Esophagus muscularis mucosa (tissue), 4 donors: Measurements from ENCODE around the gene SMC6. TPM values are rescaled to one million over a fixed set of nuclear protein-coding genes. Genes with fewer than 3 reads are reported as not detected.
A peak's percentile ranks its signal among the peaks of the same experiment; 100 is the strongest.

ENCODE experiments used
- DNase-seq: peaks from one replicate; pipeline ENCODE4 v3.0.0-alpha.2; 2017; ENCODE audit errors: extremely low spot score
- H3K27ac ChIP-seq, 4 donors: fragments of 200-600 bp; sonication (generic); replicated peaks in 1 of 4; 1 replicate in 3 of 4; 2 replicates in 1 of 4; pipeline ENCODE4 v1.5.1; 2016 to 2019; ENCODE audit warnings: mild to moderate bottlenecking in 1 of 4
- H3K27me3 ChIP-seq, 4 donors: fragments of 200-600 bp; sonication (generic); one replicate each; pipeline versions ENCODE4 v1.5.1 to v1.6.0; 2016 to 2019
- H3K36me3 ChIP-seq, 4 donors: fragments of 200-600 bp; sonication (generic); one replicate each; pipeline ENCODE4 v1.5.1; 2016 to 2019
- H3K4me1 ChIP-seq, 4 donors: fragments of 200-600 bp; sonication (generic); one replicate each; pipeline ENCODE4 v1.5.1; 2016 to 2019
- H3K4me3 ChIP-seq, 4 donors: fragments of 200-600 bp; sonication (generic); 1 replicate in 2 of 4; 2 replicates in 2 of 4; pipeline ENCODE4 v1.5.1; 2016 to 2019; ENCODE audit warnings: mild to moderate bottlenecking in 4 of 4, moderate library complexity in 1 of 4
- H3K9me3 ChIP-seq, 4 donors: fragments of 200-600 bp; sonication (generic); 1 replicate in 3 of 4; 2 replicates in 1 of 4; pipeline ENCODE4 v1.5.1; 2016 to 2019
- CTCF ChIP-seq, 3 experiments: fragments of 200-600 bp in 2 of 3; fragments of 450-650 bp in 1 of 3; sonication (generic) in 2 of 3; IDR thresholded peaks; one replicate each; pipeline ENCODE4 v1.5.1; 2017 to 2019; ENCODE audit warnings: antibody characterized with exemption in 3 of 3, mild to moderate bottlenecking in 2 of 3, moderate library complexity in 1 of 3
- EP300 ChIP-seq: sonication (generic); formaldehyde crosslinking; IDR thresholded peaks from one replicate; pipeline ENCODE4 v1.6.1; 2017; ENCODE audit warnings: antibody characterized with exemption
- POLR2A ChIP-seq: fragments of 450-650 bp; IDR thresholded peaks from one replicate; pipeline ENCODE4 v1.6.1; 2017; ENCODE audit warnings: antibody characterized with exemption, moderate library complexity, mild to moderate bottlenecking, low read depth
- POLR2AphosphoS5 ChIP-seq, 2 donors: sonication (generic); formaldehyde crosslinking; IDR thresholded peaks; one replicate each; pipeline ENCODE4 v1.6.1; 2017; ENCODE audit warnings: antibody characterized with exemption in 2 of 2
- WGBS: methylation state at CpG from one replicate; pipeline ENCODE4 v1.1.5; 2018; 5-methylcytosine and 5-hydroxymethylcytosine counted together
- intact Hi-C: fragments of 100-400 bp; cut with DNase I; formaldehyde crosslinking; loops from one replicate; pipeline ENCODE4 v1.15.1; 2023
- total RNA-seq, 4 donors: library from RNA; depleted of rRNA; stranded (reverse); fragments of >200 nt; gene quantifications; one replicate each; pipeline versions ENCODE4 v1.1.0 to v1.2.1, GENCODE V29; 2016

The SMC6 gene
- total RNA-seq, 4 donors from 2014 or later = 8.1 to 11.1 (median 9.7) TPM

GRCh38 chr2:17649026-17649425 is 104.6 kb downstream of the SMC6 start:
- DNase-seq = peak; percentile 89
- Histone ChIP-seq H3K4me1 (peaks cover 13 to 28% (median 22%) of the 10 kb centered on the region in 4 donors), H3K27ac (no peak overlapping the region), H3K36me3 (peaks cover 0 to 4% (median 0%) of the 10 kb centered on the region in 4 donors), H3K4me3 (no peak overlapping the region), H3K9me3 (no peaks in the 10 kb centered on the region), H3K27me3 (no peaks in the 10 kb centered on the region)
- 92% methylated on average over 11 of the region's 11 CpGs for WGBS
- TF ChIP-seq EP300 (no peak), POLR2A (no peak), POLR2AphosphoS5 (IDR thresholded peaks at IDR 0.05) (no peak), CTCF (IDR thresholded peaks at IDR 0.05) (no peak)
- intact Hi-C loops = no loop called here

GRCh38 chr2:17648581-17648980 is 105.0 kb downstream of the SMC6 start:
- no peak for DNase-seq
- H3K27ac ChIP-seq = no peak overlapping the region
- no peaks in the 10 kb centered on the region for H3K27me3 ChIP-seq
- peaks cover 0 to 4% (median 0%) of the 10 kb centered on the region in 4 donors for H3K36me3 ChIP-seq
- H3K9me3 ChIP-seq = no peaks in the 10 kb centered on the region
- intact Hi-C loops = no loop called here
- TF ChIP-seq POLR2AphosphoS5 (IDR thresholded peaks at IDR 0.05) = no peak
- TF ChIP-seq EP300 = no peak
- TF ChIP-seq CTCF (IDR thresholded peaks at IDR 0.05) = no peak
- no peak for TF ChIP-seq POLR2A
- H3K4me1 ChIP-seq = peaks cover 14 to 32% (median 25%) of the 10 kb centered on the region in 4 donors
- no peak overlapping the region for H3K4me3 ChIP-seq
- WGBS = 73% methylated on average over 1 of the region's 1 CpG

- Histone ChIP-seq H3K27me3 (no peaks in the 10 kb centered on the region), H3K36me3 (peaks cover 0 to 4% (median 0%) of the 10 kb centered on the region in 4 donors), H3K4me3 (no peak overlapping the region), H3K27ac (no peak overlapping the region), H3K9me3 (no peaks in the 10 kb centered on the region), H3K4me1 (peaks cover 19 to 42% (median 36%) of the 10 kb centered on the region in 4 donors)
- peak; percentile 83 for DNase-seq
- WGBS = 65% methylated on average over 4 of the region's 5 CpGs
- intact Hi-C loops = loop anchor here (1.0 kb wide), 1 partner anchor 23 kb away; no protein-coding TSS in a partner anchor
- TF ChIP-seq CTCF (IDR thresholded peaks at IDR 0.05) = no peak
- TF ChIP-seq POLR2A = no peak
- no peak for TF ChIP-seq POLR2AphosphoS5 (IDR thresholded peaks at IDR 0.05)
- no peak for TF ChIP-seq EP300
These were observed 106.5 kb downstream of the SMC6 start for GRCh38 chr2:17646838-17647701.

- 5% methylated on average over 3 of the region's 3 CpGs for WGBS
- Histone ChIP-seq H3K9me3 (no peaks in the 10 kb centered on the region), H3K36me3 (no peaks in the 10 kb centered on the region), H3K27ac (peak overlapping the region in 1 of 4 donors; percentile 19), H3K4me1 (peaks cover 19 to 42% (median 36%) of the 10 kb centered on the region in 4 donors), H3K27me3 (no peaks in the 10 kb centered on the region), H3K4me3 (no peak overlapping the region)
- peak; percentile 91 for DNase-seq
- intact Hi-C loops = loop anchor here (1.0 kb wide), 1 partner anchor 24 kb away; no protein-coding TSS in a partner anchor
- no peak for TF ChIP-seq POLR2A
- peak; percentile 82 to 90 (median 89) for TF ChIP-seq CTCF (IDR thresholded peaks at IDR 0.05)
- TF ChIP-seq POLR2AphosphoS5 (IDR thresholded peaks at IDR 0.05) = peak; percentile 19 to 72
- TF ChIP-seq EP300 = no peak
These were observed 107.5 kb downstream of the SMC6 start for GRCh38 chr2:17646081-17646554.
